ENCODE results near the gene KRTAP5-5. TPM values are rescaled to one million over a fixed set of nuclear protein-coding genes. Genes with fewer than 3 reads are reported as not detected.

The KRTAP5-5 gene
- total and polyA plus RNA-seq, 2 of the 13 experiments (the other 11 are each of a cell fraction or from before 2014, with no cell fraction given), result not detected

- TF ChIP-seq ZHX2 (IDR thresholded peaks at IDR 0.05; ENCODE audit: low read depth) (0 out of 2 replicates have a peak, but pooled peaks have one; percentile 13), ZHX2 (CRISPR knock-in tag; IDR thresholded peaks at IDR 0.05; ENCODE audit: borderline replicate concordance) (no peak; the same call in 1 of the 2 replicates), MXI1 (IDR thresholded peaks at IDR 0.05; ENCODE audit: borderline replicate concordance, low read depth, low read length) (no peak), ZNF598 (CRISPR knock-in tag; IDR thresholded peaks at IDR 0.05; ENCODE audit: borderline replicate concordance) (0 out of 2 replicates have a peak, but pooled peaks have one; percentile 26), SATB2 (CRISPR knock-in tag; IDR thresholded peaks at IDR 0.05) (0 out of 2 replicates have a peak, but pooled peaks have one; percentile 37), RCOR2 (CRISPR knock-in tag; IDR thresholded peaks at IDR 0.05) (peak; percentile 25; the same call in 1 of the 2 replicates), GABPA (IDR thresholded peaks at IDR 0.05; ENCODE audit: low read depth, low read length) (no peak), GABPA (CRISPR knock-in tag; IDR thresholded peaks at IDR 0.05; ENCODE audit: low read depth) (no peak), BCLAF1 (IDR thresholded peaks at IDR 0.05) (no peak), ZSCAN21 (CRISPR knock-in tag; IDR thresholded peaks at IDR 0.05; ENCODE audit: borderline replicate concordance) (no peak), PHF5A (CRISPR knock-in tag; IDR thresholded peaks at IDR 0.05; ENCODE audit: low read depth, unreplicated experiment) (no peak), ZNF513 (CRISPR knock-in tag; conservative IDR thresholded peaks at IDR 0.05) (no peak), RFX3 (CRISPR knock-in tag; IDR thresholded peaks at IDR 0.05) (no peak), ZNF746 (CRISPR knock-in tag; IDR thresholded peaks at IDR 0.05) (0 out of 2 replicates have a peak, but pooled peaks have one; percentile 23), SSRP1 (CRISPR knock-in tag; IDR thresholded peaks at IDR 0.05) (0 out of 2 replicates have a peak, but pooled peaks have one; percentile 35), ZBTB2 (CRISPR knock-in tag; IDR thresholded peaks at IDR 0.05; ENCODE audit: low read depth) (no peak), ZC3H4 (CRISPR knock-in tag; IDR thresholded peaks at IDR 0.05; ENCODE audit: borderline replicate concordance) (peak; percentile 84; the same call in 1 of the 2 replicates)
These were observed 44.9 kb downstream of the KRTAP5-5 start (continued) for GRCh38 chr11:1674173-1675131.
